Prostate gland (tissue), 2 donors: ENCODE data around the gene FBXL17.

Experiments used
- POLR2A ChIP-seq: fragments of 450-650 bp; IDR thresholded peaks from one replicate; pipeline ENCODE4 v1.6.1; 2016; ENCODE audit warnings: antibody characterized with exemption, mild to moderate bottlenecking
- TF ChIP-seq, protein P1 (sequence below), 4 experiments: fragments of 200-600 bp in 2 of 4; fragments of 450-650 bp in 2 of 4; sonication (generic) in 2 of 4; IDR thresholded peaks; 1 replicate in 3 of 4; 2 replicates in 1 of 4; pipeline ENCODE4 v1.5.1; 2016 to 2019; ENCODE audit warnings: antibody characterized with exemption in 4 of 4, mild to moderate bottlenecking in 2 of 4, moderate library complexity in 2 of 4

DNA sequence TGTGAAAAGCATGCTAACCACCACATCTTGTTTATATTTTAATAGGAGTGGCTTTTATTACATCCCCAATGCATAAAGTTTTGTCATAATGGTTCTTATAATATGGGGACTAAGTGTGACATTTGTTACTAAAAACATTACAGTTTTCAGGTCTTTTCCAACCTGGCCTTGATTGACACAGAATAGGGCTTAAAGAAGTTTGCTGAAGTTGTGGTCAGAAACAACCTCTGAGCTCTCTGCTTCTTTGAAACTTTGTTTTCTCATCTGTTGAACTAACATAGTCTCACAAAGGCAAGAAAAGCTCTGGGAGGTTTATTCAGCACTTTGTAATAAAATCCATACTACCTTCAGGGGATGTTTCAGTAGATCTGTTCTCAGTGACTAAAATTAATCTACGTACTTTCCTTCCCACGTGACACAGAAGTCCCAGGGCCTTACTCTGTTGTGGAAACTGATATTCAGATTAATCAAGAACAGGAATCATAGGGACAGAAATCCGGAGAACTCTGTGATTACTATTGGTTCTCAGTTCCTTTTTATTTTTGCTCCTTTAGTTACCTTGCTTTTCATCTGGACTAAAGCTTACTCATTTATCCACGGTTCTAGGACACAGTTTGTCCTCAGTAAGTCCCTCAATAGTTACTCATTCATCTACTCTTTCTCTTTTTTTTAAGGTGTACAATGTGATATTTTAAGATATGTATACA lies 422.2 kb downstream of the FBXL17 start:
- TF ChIP-seq, protein P1, sequence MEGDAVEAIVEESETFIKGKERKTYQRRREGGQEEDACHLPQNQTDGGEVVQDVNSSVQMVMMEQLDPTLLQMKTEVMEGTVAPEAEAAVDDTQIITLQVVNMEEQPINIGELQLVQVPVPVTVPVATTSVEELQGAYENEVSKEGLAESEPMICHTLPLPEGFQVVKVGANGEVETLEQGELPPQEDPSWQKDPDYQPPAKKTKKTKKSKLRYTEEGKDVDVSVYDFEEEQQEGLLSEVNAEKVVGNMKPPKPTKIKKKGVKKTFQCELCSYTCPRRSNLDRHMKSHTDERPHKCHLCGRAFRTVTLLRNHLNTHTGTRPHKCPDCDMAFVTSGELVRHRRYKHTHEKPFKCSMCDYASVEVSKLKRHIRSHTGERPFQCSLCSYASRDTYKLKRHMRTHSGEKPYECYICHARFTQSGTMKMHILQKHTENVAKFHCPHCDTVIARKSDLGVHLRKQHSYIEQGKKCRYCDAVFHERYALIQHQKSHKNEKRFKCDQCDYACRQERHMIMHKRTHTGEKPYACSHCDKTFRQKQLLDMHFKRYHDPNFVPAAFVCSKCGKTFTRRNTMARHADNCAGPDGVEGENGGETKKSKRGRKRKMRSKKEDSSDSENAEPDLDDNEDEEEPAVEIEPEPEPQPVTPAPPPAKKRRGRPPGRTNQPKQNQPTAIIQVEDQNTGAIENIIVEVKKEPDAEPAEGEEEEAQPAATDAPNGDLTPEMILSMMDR (IDR thresholded peaks at IDR 0.05), result no peak
- TF ChIP-seq POLR2A, result no peak
